Hepatocyte (in vitro differentiated cells): ENCODE measurements around the gene MFN2. TPM values are rescaled to one million over a fixed set of nuclear protein-coding genes. Genes with fewer than 3 reads are reported as not detected.

ENCODE experiments used
- DNase-seq: peaks from one replicate; pipeline ENCODE4 v3.0.0-alpha.2; 2016; ENCODE audit warnings: low spot score
- H2AFZ ChIP-seq: fragments of 200-600 bp; sonication (generic); 2 replicates; pipeline ENCODE4 v1.6.0; 2016; ENCODE audit warnings: antibody characterized with exemption, mild to moderate bottlenecking
- H3K27ac ChIP-seq: fragments of 200-600 bp; sonication (generic); 2 replicates; pipeline ENCODE4 v1.5.1; 2016; ENCODE audit warnings: mild to moderate bottlenecking
- H3K27me3 ChIP-seq: fragments of 200-600 bp; sonication (generic); 2 replicates; pipeline ENCODE4 v1.6.1; 2016
- H3K36me3 ChIP-seq: fragments of 200-600 bp; sonication (generic); replicated peaks from 2 replicates; pipeline ENCODE4 v1.5.1; 2016; ENCODE audit warnings: low read depth; ENCODE audit not compliant: insufficient read depth
- H3K4me1 ChIP-seq: fragments of 200-600 bp; sonication (generic); 2 replicates; pipeline ENCODE4 v1.5.1; 2016; ENCODE audit warnings: mild to moderate bottlenecking, moderate library complexity; ENCODE audit not compliant: insufficient read depth
- H3K4me2 ChIP-seq: fragments of 200-600 bp; sonication (generic); 2 replicates; pipeline ENCODE4 v1.6.0; 2016
- H3K4me3 ChIP-seq: fragments of 200-600 bp; sonication (generic); 2 replicates; pipeline ENCODE4 v1.5.1; 2016; ENCODE audit warnings: mild to moderate bottlenecking
- H3K79me2 ChIP-seq: fragments of 200-600 bp; sonication (generic); 2 replicates; pipeline ENCODE4 v1.6.0; 2017; ENCODE audit warnings: mild to moderate bottlenecking
- H3K9me2 ChIP-seq: fragments of 200-600 bp; sonication (generic); replicated peaks from 2 replicates; pipeline ENCODE4 v1.6.0; 2017; ENCODE audit warnings: mild to moderate bottlenecking; ENCODE audit not compliant: insufficient read depth
- H3K9me3 ChIP-seq: fragments of 200-600 bp; sonication (generic); 2 replicates; pipeline ENCODE4 v1.5.1; 2016; ENCODE audit warnings: low read depth, mild to moderate bottlenecking
- H4K20me1 ChIP-seq: fragments of 200-600 bp; sonication (generic); 2 replicates; pipeline ENCODE4 v1.6.0; 2016; ENCODE audit warnings: mild to moderate bottlenecking; ENCODE audit not compliant: insufficient read depth, poor library complexity, severe bottlenecking
- CTCF ChIP-seq: fragments of 200-600 bp; sonication (generic); IDR thresholded peaks from 2 replicates; pipeline ENCODE4 v1.5.1; 2016; ENCODE audit warnings: antibody characterized with exemption, mild to moderate bottlenecking; ENCODE audit not compliant: poor library complexity
- EZH2 ChIP-seq: fragments of 200-600 bp; sonication (generic); IDR thresholded peaks from 2 replicates; pipeline ENCODE4 v1.6.1; 2016; ENCODE audit warnings: antibody characterized with exemption, mild to moderate bottlenecking, borderline replicate concordance
- EZH2phosphoT487 ChIP-seq: fragments of 200-600 bp; sonication (generic); IDR thresholded peaks from one replicate; pipeline ENCODE4 v1.6.1; 2018; ENCODE audit warnings: antibody characterized with exemption, mild to moderate bottlenecking, low read depth, moderate library complexity; ENCODE audit not compliant: unreplicated experiment, severe bottlenecking
- WGBS: methylation state at CpG from one replicate; pipeline ENCODE4 v1.1.6; 2016; ENCODE audit warnings: low lambda C conversion rate; ENCODE audit errors: missing lambda C conversion rate; 5-methylcytosine and 5-hydroxymethylcytosine counted together
- polyA plus RNA-seq: library from polyadenylated mRNA; unstranded; fragments of >200 nt; fragmentation: Nextera tagmentation; extraction: Ambion mirVana; gene quantifications from 2 replicates; pipeline ENCODE4 v1.2.1, GENCODE V29; 2016
- total RNA-seq: library from RNA; depleted of rRNA; stranded (reverse); fragments of >200 nt; gene quantifications from 2 replicates; pipeline ENCODE4 v1.2.3, GENCODE V29; 2014

MFN2 gene
- total and polyA plus RNA-seq, 2 experiments from 2014 or later, result 43.1 to 54.3 TPM

- H3K79me2 ChIP-seq, result peaks cover 28% of the 10 kb centered on the region
- H2AFZ ChIP-seq, result no peak overlapping the region
- H3K4me3 ChIP-seq, result no peak overlapping the region
- no peak for TF ChIP-seq EZH2phosphoT487
- no peak for TF ChIP-seq EZH2
- no peak for TF ChIP-seq CTCF
- no peak for DNase-seq
- 90% methylated on average over 8 of the region's 8 CpGs for WGBS
- no peaks in the 10 kb centered on the region for H3K27me3 ChIP-seq
- no peaks in the 10 kb centered on the region for H3K9me3 ChIP-seq
- no peak overlapping the region for H3K4me2 ChIP-seq
- H3K4me1 ChIP-seq, result peaks cover 24% of the 10 kb centered on the region
- H3K27ac ChIP-seq, result no peak overlapping the region
- no peaks in the 10 kb centered on the region for H3K9me2 ChIP-seq
- no peaks in the 10 kb centered on the region for H4K20me1 ChIP-seq
- H3K36me3 ChIP-seq, result no peaks in the 10 kb centered on the region
Measured at GRCh38 chr1:11978301-11978700, 1.9 kb upstream of the MFN2 start.

GRCh38 chr1:11979028-11979850 lies 1.0 kb upstream of the MFN2 start:
- H3K4me1 ChIP-seq, result peaks cover 30% of the 10 kb centered on the region
- H2AFZ ChIP-seq, result peak overlapping the region; percentile 4
- no peaks in the 10 kb centered on the region for H3K9me2 ChIP-seq

GRCh38 chr1:11980676-11980972 lies 380 bp downstream of the MFN2 start:
- Histone ChIP-seq H3K9me3 (no peaks in the 10 kb centered on the region), H3K27me3 (no peaks in the 10 kb centered on the region), H2AFZ (peak overlapping the region; percentile 42), H3K36me3 (no peaks in the 10 kb centered on the region), H3K4me1 (peaks cover 37% of the 10 kb centered on the region), H3K9me2 (no peaks in the 10 kb centered on the region), H4K20me1 (no peaks in the 10 kb centered on the region), H3K4me3 (peak overlapping the region; percentile 67), H3K27ac (peak overlapping the region; percentile 93), H3K79me2 (peaks cover 39% of the 10 kb centered on the region), H3K4me2 (peak overlapping the region; percentile 90)
- TF ChIP-seq EZH2phosphoT487, result no peak
- TF ChIP-seq CTCF, result no peak
- no peak for TF ChIP-seq EZH2
- no peak for DNase-seq
- 4% methylated on average over 8 of the region's 12 CpGs for WGBS

More at GRCh38 chr1:11979028-11979850, 1.0 kb upstream of the MFN2 start:
- no peaks in the 10 kb centered on the region for H4K20me1 ChIP-seq
- no peak for DNase-seq
- H3K4me2 ChIP-seq, result peak overlapping the region; percentile 69
- H3K9me3 ChIP-seq, result no peaks in the 10 kb centered on the region
- H3K27ac ChIP-seq, result peak overlapping the region; percentile 93
- peaks cover 33% of the 10 kb centered on the region for H3K79me2 ChIP-seq
- WGBS, result 58% methylated on average over 29 of the region's 29 CpGs
- no peak overlapping the region for H3K4me3 ChIP-seq
- no peak for TF ChIP-seq EZH2
- TF ChIP-seq EZH2phosphoT487, result no peak
- H3K27me3 ChIP-seq, result no peaks in the 10 kb centered on the region
- H3K36me3 ChIP-seq, result no peaks in the 10 kb centered on the region

- WGBS, result 91% methylated on average over 13 of the region's 13 CpGs
- Histone ChIP-seq H4K20me1 (no peaks in the 10 kb centered on the region), H3K9me3 (no peaks in the 10 kb centered on the region), H3K4me1 (peaks cover 37% of the 10 kb centered on the region), H3K9me2 (no peaks in the 10 kb centered on the region), H3K4me2 (peak overlapping the region; percentile 90), H3K27me3 (no peaks in the 10 kb centered on the region), H3K79me2 (peaks cover 48% of the 10 kb centered on the region), H3K4me3 (no peak overlapping the region), H3K27ac (peak overlapping the region; percentile 81), H3K36me3 (no peaks in the 10 kb centered on the region), H2AFZ (no peak overlapping the region)
- no peak for TF ChIP-seq CTCF
- TF ChIP-seq EZH2phosphoT487, result no peak
- no peak for TF ChIP-seq EZH2
- DNase-seq, result no peak
Measured at GRCh38 chr1:11981378-11982009, 1.2 kb downstream of the MFN2 start.
